AG09319 (cell line): ENCODE data around the gene LAMTOR3.
A peak's percentile ranks its signal among the peaks of the same experiment; 100 is the strongest.

Source experiments
- DNase-seq: peaks from one replicate; pipeline ENCODE4 v3.0.0-alpha.2; 2010; ENCODE audit warnings: low read depth; ENCODE audit errors: extremely low read depth
- CTCF ChIP-seq: IDR thresholded peaks from 2 replicates; pipeline ENCODE4 v1.5.1; 2011; ENCODE audit warnings: low read depth, mild to moderate bottlenecking, inconsistent platforms, low read length, moderate library complexity

LAMTOR3 gene, protein sequence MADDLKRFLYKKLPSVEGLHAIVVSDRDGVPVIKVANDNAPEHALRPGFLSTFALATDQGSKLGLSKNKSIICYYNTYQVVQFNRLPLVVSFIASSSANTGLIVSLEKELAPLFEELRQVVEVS

DNA sequence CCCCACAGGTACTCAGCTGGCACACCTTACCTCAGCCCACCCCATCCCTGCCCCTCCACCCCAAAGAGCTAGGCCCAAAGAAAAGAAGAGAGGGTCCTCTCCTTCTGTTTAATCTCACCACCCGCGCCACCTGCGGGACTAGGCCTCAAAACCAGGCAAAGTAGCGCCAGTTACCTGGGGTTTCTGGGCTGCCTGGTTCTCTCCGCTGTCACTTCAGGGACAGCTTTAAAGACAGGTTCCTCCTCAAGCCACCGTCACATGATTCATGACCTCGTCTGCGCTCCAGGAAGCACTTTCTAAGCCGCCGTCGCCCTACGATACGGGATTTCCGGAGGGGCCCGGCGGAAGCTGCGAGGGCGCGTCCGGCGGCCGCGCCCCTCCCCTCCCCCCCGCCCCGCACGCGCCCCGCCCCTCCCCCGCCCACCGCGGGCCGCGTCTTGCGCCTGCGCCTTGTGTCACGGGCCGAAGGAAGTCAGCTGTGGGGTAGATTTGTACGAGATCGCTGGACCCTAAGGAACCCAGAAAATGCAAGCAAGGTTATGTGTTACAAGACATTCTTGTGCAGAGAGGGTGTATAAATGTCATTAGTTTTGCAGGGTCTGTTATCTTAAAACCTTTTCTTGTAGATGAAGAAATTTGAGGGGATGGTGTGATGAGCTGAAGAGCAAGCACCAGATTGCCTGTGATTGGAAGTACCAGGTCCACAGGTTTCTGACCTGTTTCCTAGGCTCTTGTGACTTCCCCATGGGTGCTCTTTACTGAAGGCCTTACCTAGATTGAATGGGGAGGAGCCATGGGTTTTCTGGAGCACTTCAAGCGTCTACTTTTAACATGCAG, at the start of gene LAMTOR3:
LAMTOR3 (minus strand) TSS at position 267 of the 837 bp plus-strand sequence. CDS start 464 bp downstream, outside the sequence.
- TF ChIP-seq CTCF = no peak
- peak; percentile 69 for DNase-seq

- no peak for DNase-seq
- no peak for TF ChIP-seq CTCF
Measured at GRCh38 chr4:99938243-99938753, 44.1 kb upstream of the LAMTOR3 start.

DNA sequence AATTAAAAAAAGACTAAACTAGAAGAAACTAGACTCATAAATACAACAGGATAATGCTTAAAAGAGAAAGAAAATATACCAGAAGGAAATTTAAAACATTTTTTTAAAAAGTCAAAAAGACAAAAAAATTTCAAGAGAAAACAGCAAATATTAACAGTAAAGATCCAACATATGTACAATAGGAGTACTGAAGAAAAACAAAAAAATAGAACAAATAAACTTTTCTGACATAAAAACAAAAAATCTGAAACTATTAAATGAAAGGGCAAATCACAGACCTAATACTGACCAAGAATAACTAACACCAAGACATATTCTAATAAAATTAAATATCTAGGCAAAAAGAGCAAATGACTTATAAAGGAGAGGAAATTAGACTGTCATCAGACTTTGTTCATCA, 40.7 kb upstream of the LAMTOR3 start:
- TF ChIP-seq CTCF = no peak
- DNase-seq = no peak

GRCh38 chr4:99927566-99927965, 33.3 kb upstream of the LAMTOR3 start:
- TF ChIP-seq CTCF = no peak
- no peak for DNase-seq

DNA sequence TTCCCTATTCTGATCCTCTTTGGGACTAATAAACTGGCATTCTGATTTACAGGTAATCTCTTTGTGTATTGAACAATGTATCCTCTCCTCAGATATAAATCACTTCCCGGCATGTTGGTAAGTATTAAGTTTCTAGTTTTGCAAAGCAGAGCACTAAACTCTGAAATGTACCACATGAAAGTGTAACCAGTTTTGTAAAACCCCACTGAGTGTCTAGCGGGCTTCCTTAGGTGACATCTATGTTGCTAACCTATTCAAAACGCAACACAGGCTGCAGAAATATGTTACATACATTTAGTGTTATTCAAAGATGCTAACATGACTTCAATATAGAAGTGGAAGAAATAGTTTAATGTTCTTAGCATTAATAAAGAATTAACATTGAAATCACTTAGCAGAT, 26.9 kb upstream of the LAMTOR3 start:
- TF ChIP-seq CTCF = no peak
- DNase-seq = no peak

- no peak for DNase-seq
- TF ChIP-seq CTCF = no peak
Measured at GRCh38 chr4:99918656-99919055, 24.4 kb upstream of the LAMTOR3 start.

- DNase-seq = no peak
- TF ChIP-seq CTCF = no peak
Measured at GRCh38 chr4:99917575-99917974, 23.3 kb upstream of the LAMTOR3 start.
